Measurements from ENCODE around the gene LAIR1.
A peak's percentile ranks its signal among the peaks of the same experiment; 100 is the strongest.
"Not testable (repeated sequence)": the region's sequence is repeated elsewhere in the genome, so short reads cannot be mapped to it uniquely, and the experiment has no call there.

Gene LAIR1

DNA sequence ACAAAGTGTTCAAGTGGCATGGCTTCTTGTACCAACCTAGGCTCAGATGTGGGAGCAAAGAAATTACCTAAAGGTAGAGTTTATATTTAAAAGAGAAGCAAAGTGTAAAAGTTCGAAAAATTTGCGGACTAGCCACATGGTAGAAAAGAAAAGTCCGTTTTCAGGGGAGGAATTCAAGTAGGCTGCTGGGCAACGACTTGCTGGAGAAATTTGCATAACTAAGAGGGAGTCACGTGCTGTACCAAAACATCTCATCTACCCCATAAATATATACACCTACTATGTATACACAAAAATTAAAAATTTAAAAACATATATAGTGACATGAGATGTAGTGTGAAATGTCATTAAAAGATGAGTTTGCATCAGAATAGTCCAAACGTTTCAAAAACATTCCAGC is 2.1 kb upstream of the LAIR1 start:
- Histone ChIP-seq H3K27ac (ENCODE audit: low read depth in 2 of 2, low read length in 2 of 2) (no peak overlapping the region), H3K4me1 (ENCODE audit: control insufficient read depth in 2 of 2, insufficient read depth in 2 of 2, low read length in 2 of 2) (no peaks in the 10 kb centered on the region), H3K4me3 (ENCODE audit: low read length in 2 of 2) (no peak overlapping the region), H3K27me3 (ENCODE audit: control insufficient read depth in 2 of 2, insufficient read depth in 2 of 2, low read length in 2 of 2) (no peaks in the 10 kb centered on the region), H3K9ac (ENCODE audit: low read depth in 1 of 2, low read length in 2 of 2) (no peak overlapping the region), H3K36me3 (ENCODE audit: control insufficient read depth in 2 of 2, insufficient read depth in 2 of 2, low read length in 2 of 2) (no peaks in the 10 kb centered on the region), H3K9me3 (ENCODE audit: control insufficient read depth in 2 of 2, low read length in 2 of 2) (no peaks in the 10 kb centered on the region)

DNA sequence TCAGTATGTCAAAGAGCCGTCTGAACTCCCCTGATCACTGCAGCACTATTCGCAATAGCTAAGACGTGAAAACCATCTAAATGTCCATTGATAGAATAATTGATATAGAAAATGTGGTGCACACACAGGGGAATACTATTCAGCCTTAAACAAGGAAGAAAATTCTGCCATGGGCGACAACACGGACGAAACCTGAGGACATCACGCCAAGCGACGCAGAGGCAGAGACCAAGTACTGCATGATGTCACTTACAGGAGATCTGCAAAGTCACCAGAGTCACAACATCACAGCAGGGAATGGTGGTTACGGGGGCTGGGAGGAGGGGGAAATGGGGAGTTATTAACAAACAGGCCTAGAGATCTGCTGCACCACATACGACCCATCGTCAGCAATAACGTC is 1.1 kb upstream of the LAIR1 start:
- H3K27ac ChIP-seq (ENCODE audit: low read depth in 2 of 2, low read length in 2 of 2); H3K9ac ChIP-seq (ENCODE audit: low read depth in 1 of 2, low read length in 2 of 2); H3K27me3 ChIP-seq (ENCODE audit: control insufficient read depth in 2 of 2, insufficient read depth in 2 of 2, low read length in 2 of 2); H3K36me3 ChIP-seq (ENCODE audit: control insufficient read depth in 2 of 2, insufficient read depth in 2 of 2, low read length in 2 of 2); H3K9me3 ChIP-seq (ENCODE audit: control insufficient read depth in 2 of 2, low read length in 2 of 2); H3K4me1 ChIP-seq (ENCODE audit: control insufficient read depth in 2 of 2, insufficient read depth in 2 of 2, low read length in 2 of 2); H3K4me3 ChIP-seq (ENCODE audit: low read length in 2 of 2): not testable (repeated sequence)

DNA sequence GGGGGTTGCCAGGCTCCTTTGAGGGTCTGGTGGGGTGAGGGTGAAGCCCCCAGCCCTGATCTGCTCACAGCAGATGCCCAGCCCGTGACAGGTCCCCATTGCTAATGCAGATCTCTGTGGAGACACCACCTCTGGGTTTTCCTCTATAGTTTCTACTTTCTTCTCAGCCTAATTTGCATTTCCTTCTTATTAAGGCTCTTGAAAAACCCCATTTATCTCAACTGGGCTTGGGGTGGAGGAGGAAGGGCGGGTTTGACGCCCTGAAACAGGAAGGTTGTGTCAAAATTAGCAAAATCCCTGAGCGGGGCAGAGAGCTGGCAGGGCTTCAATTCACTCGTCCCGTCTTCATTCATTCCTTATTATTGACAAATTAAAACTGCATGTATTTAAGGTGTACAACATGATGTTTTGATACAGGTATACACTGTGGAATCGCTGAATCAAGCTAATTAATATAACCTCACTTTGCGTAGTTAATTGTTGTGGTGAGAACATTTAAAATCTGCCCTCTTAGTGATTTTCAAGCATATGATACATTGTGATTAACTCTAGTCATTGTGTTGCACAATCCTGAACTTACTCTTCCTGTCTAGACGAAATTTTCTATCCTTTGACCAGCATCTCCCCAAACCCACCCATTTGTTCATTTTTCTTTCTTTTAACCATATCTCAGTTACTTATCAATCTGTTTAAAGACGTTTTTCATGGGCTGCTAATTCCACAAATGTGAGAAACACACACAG is 2.9 kb downstream of the LAIR1 start:
- H3K4me1 ChIP-seq (ENCODE audit: control insufficient read depth in 2 of 2, insufficient read depth in 2 of 2, low read length in 2 of 2); H3K9me3 ChIP-seq (ENCODE audit: control insufficient read depth in 2 of 2, low read length in 2 of 2); H3K27me3 ChIP-seq (ENCODE audit: control insufficient read depth in 2 of 2, insufficient read depth in 2 of 2, low read length in 2 of 2); H3K36me3 ChIP-seq (ENCODE audit: control insufficient read depth in 2 of 2, insufficient read depth in 2 of 2, low read length in 2 of 2): not testable (repeated sequence)
- H3K4me3 ChIP-seq (ENCODE audit: low read length in 2 of 2): peak overlapping the region in 1 of 2 donors; percentile 20
- peak overlapping the region in 1 of 2 donors; percentile 52 for H3K27ac ChIP-seq (ENCODE audit: low read depth in 2 of 2, low read length in 2 of 2)
- H3K9ac ChIP-seq (ENCODE audit: low read depth in 1 of 2, low read length in 2 of 2): peak overlapping the region in 1 of 2 donors; percentile 47

DNA sequence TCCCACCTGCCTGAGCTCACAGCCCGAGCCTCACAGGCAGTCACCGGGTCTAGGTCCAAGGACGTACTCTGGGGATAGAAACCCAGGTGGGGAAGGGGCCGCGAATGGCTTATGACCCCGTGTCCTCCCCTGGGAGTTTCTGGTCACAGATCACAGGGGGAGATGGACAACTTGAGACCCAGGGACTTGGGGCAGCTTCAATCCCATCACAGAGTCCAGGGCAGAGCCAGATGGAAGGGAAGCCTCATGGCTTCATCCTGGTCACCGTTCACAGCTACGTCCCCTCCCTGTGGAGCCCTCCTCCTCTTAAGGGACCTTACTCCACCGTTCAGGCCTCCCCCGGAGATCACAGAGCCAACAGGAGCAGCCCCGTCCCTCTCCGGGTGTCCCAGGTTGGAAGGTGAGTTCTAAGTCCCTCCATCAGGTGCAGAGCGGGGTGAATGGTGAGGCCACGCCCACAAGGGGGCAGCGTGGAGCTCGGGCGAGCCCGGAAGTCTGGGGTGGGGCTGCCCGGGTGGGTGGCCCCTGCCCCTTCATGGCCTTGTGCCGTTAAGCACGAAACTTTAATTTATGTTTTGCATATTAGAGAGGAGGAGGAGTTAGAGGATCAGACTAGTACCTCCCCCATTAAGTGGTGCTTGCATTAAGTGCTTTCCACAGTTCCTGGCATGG is 5.4 kb downstream of the LAIR1 start:
- not testable (repeated sequence) for H3K4me3 ChIP-seq (ENCODE audit: low read length in 2 of 2); H3K9ac ChIP-seq (ENCODE audit: low read depth in 1 of 2, low read length in 2 of 2); H3K9me3 ChIP-seq (ENCODE audit: control insufficient read depth in 2 of 2, low read length in 2 of 2); H3K27me3 ChIP-seq (ENCODE audit: control insufficient read depth in 2 of 2, insufficient read depth in 2 of 2, low read length in 2 of 2); H3K27ac ChIP-seq (ENCODE audit: low read depth in 2 of 2, low read length in 2 of 2); H3K36me3 ChIP-seq (ENCODE audit: control insufficient read depth in 2 of 2, insufficient read depth in 2 of 2, low read length in 2 of 2); H3K4me1 ChIP-seq (ENCODE audit: control insufficient read depth in 2 of 2, insufficient read depth in 2 of 2, low read length in 2 of 2)

DNA sequence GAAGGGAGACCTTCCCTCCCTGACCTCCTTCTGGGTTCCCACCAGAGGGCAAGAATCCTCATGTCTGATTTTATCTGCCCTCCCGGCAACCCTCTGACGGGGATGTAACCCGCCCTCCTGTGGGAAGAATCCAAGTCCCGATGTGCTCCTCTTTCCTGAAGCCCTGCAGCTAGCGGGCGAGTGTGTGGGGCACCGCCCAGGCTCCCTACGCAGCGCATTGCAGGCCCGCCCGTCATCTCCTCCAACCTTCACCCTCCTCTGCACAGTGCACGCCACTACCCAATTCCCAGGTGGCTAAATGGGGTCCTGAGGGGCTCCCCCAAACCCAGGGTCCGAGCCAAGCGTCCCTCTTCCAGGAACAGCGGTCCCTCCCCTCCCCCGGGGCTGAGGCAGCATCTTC is 7.3 kb downstream of the LAIR1 start:
- Histone ChIP-seq H3K27ac (ENCODE audit: low read depth in 2 of 2, low read length in 2 of 2) (no peak overlapping the region), H3K27me3 (ENCODE audit: control insufficient read depth in 2 of 2, insufficient read depth in 2 of 2, low read length in 2 of 2) (no peaks in the 10 kb centered on the region), H3K4me3 (ENCODE audit: low read length in 2 of 2) (no peak overlapping the region), H3K4me1 (ENCODE audit: control insufficient read depth in 2 of 2, insufficient read depth in 2 of 2, low read length in 2 of 2) (peaks cover 0 to 3% of the 10 kb centered on the region in 2 donors), H3K9me3 (ENCODE audit: control insufficient read depth in 2 of 2, low read length in 2 of 2) (no peaks in the 10 kb centered on the region), H3K36me3 (ENCODE audit: control insufficient read depth in 2 of 2, insufficient read depth in 2 of 2, low read length in 2 of 2) (no peaks in the 10 kb centered on the region), H3K9ac (ENCODE audit: low read depth in 1 of 2, low read length in 2 of 2) (no peak overlapping the region)

DNA sequence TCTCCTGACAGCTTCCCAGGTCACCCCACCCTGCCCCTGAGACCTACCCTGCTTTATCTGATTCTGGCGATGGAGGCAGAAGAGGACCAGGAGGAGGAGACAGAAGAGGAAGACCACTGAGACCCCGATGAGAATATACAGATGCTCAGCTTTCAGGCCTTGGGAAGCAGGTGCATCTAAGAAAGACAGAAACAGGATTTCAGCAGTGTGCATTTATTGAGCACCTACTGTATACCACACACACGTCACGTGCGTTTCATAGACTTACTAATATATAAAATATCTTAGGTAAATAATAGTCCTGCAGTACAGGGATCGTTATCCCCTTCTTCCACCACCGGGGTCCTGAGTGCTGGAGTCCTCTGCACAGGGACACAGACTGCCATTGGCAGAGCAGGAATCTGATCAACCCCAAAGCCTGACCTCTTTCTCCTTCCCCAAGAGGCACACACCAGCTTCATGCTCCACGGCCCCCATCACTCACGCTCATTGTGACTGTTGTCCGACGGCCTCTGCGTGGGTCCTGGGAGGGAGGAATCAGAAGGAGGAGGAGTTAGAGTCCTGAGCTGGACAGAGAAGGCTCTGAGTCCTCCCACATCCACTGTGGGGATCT is 8.2 kb downstream of the LAIR1 start:
- H3K36me3 ChIP-seq (ENCODE audit: control insufficient read depth in 2 of 2, insufficient read depth in 2 of 2, low read length in 2 of 2): no peaks in the 10 kb centered on the region
- H3K27ac ChIP-seq (ENCODE audit: low read depth in 2 of 2, low read length in 2 of 2): no peak overlapping the region
- H3K4me1 ChIP-seq (ENCODE audit: control insufficient read depth in 2 of 2, insufficient read depth in 2 of 2, low read length in 2 of 2): peaks cover 0 to 3% of the 10 kb centered on the region in 2 donors
- no peaks in the 10 kb centered on the region for H3K27me3 ChIP-seq (ENCODE audit: control insufficient read depth in 2 of 2, insufficient read depth in 2 of 2, low read length in 2 of 2)
- no peak overlapping the region for H3K9ac ChIP-seq (ENCODE audit: low read depth in 1 of 2, low read length in 2 of 2)
- H3K9me3 ChIP-seq (ENCODE audit: control insufficient read depth in 2 of 2, low read length in 2 of 2): no peaks in the 10 kb centered on the region
- H3K4me3 ChIP-seq (ENCODE audit: low read length in 2 of 2): no peak overlapping the region

DNA sequence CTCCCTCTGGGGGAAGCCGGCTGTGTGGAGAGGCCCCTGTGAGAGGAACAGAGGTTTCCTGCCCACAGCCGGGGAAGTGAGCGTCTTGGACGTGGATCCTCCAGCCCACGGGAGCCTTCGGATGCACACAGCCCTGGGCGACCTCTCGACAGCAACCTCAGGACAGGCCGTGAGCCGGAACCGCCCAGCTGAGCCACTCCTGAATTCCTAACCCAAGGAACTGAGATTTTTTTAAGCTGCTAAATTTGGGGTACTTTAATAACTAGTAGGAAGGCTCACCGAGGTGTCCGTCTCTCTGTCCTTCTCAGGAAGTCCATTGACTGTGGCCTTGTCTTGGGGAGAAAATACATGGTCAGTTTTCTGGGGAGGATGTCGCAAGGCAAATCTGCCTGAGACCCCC is 9.1 kb downstream of the LAIR1 start:
- no peaks in the 10 kb centered on the region for H3K27me3 ChIP-seq (ENCODE audit: control insufficient read depth in 2 of 2, insufficient read depth in 2 of 2, low read length in 2 of 2)
- H3K9ac ChIP-seq (ENCODE audit: low read depth in 1 of 2, low read length in 2 of 2): no peak overlapping the region
- H3K4me1 ChIP-seq (ENCODE audit: control insufficient read depth in 2 of 2, insufficient read depth in 2 of 2, low read length in 2 of 2): no peaks in the 10 kb centered on the region
- H3K27ac ChIP-seq (ENCODE audit: low read depth in 2 of 2, low read length in 2 of 2): no peak overlapping the region
- no peaks in the 10 kb centered on the region for H3K36me3 ChIP-seq (ENCODE audit: control insufficient read depth in 2 of 2, insufficient read depth in 2 of 2, low read length in 2 of 2)
- H3K9me3 ChIP-seq (ENCODE audit: control insufficient read depth in 2 of 2, low read length in 2 of 2): no peaks in the 10 kb centered on the region
- H3K4me3 ChIP-seq (ENCODE audit: low read length in 2 of 2): no peak overlapping the region

DNA sequence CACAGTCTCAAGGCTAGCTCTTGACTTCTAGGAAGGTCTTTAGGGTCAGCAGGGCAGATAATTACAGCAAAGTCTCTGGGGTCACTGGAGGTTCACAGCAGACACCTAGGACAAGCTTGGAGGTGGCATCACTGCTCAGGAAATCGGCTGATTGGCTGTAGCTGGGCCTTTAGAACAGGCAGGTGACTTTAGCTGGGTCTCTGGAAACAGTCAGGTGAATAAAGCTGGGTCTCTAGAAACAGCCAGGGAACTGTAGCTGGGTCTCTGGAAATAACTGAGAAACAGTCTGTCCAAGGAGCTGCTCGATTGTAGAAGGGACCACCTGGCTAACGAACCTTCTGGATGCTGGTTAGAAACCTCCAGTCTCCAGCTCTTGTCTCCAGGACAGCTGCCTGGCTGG is 10.0 kb downstream of the LAIR1 start:
- Histone ChIP-seq H3K27ac (ENCODE audit: low read depth in 2 of 2, low read length in 2 of 2) (no peak overlapping the region), H3K27me3 (ENCODE audit: control insufficient read depth in 2 of 2, insufficient read depth in 2 of 2, low read length in 2 of 2) (no peaks in the 10 kb centered on the region), H3K36me3 (ENCODE audit: control insufficient read depth in 2 of 2, insufficient read depth in 2 of 2, low read length in 2 of 2) (no peaks in the 10 kb centered on the region), H3K9ac (ENCODE audit: low read depth in 1 of 2, low read length in 2 of 2) (no peak overlapping the region), H3K4me1 (ENCODE audit: control insufficient read depth in 2 of 2, insufficient read depth in 2 of 2, low read length in 2 of 2) (no peaks in the 10 kb centered on the region), H3K4me3 (ENCODE audit: low read length in 2 of 2) (no peak overlapping the region), H3K9me3 (ENCODE audit: control insufficient read depth in 2 of 2, low read length in 2 of 2) (no peaks in the 10 kb centered on the region)

DNA sequence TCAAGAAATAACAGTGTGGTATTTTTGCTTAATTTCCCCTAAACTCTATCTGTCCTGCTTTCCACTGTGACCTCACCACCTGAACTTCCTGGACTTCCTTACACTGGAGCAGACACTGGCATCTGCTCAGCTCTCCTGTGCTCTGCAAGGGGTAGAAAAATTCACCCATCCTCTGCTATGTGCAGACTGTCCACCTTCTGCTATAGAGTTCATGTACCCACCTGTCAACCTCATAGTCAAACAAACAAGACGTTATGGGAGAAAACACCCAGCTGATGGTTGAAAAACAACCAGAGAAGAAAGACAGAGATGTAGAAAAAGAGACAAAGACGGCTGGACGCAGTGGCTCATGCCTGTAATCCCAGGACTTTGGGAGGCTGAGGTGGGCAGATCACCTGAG is 12.2 kb downstream of the LAIR1 start:
- H3K4me3 ChIP-seq (ENCODE audit: low read length in 2 of 2): no peak overlapping the region
- no peak overlapping the region for H3K27ac ChIP-seq (ENCODE audit: low read depth in 2 of 2, low read length in 2 of 2)
- H3K9me3 ChIP-seq (ENCODE audit: control insufficient read depth in 2 of 2, low read length in 2 of 2): no peaks in the 10 kb centered on the region

DNA sequence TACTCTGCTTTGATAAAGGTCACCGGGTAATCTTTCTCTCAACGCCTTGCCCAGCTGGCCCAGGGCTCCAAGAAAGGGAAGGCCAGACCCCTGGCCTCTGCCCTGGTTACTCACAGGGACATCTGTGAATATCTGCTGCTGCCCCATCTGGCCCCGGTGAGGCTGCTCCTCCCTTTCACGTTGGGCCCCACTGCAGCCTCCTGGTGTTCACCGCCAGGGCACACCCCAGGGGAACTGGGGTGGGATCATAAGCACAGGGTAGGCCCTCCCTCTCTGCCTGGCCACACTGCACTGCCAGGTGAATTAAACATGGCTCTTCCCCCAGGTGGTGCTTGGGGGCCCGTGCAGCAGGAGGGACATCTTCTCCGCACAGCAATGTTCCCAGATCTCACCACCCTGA is 12.7 kb downstream of the LAIR1 start:
- Histone ChIP-seq H3K9me3 (ENCODE audit: control insufficient read depth in 2 of 2, low read length in 2 of 2) (no peaks in the 10 kb centered on the region), H3K4me3 (ENCODE audit: low read length in 2 of 2) (no peak overlapping the region), H3K36me3 (ENCODE audit: control insufficient read depth in 2 of 2, insufficient read depth in 2 of 2, low read length in 2 of 2) (no peaks in the 10 kb centered on the region), H3K9ac (ENCODE audit: low read depth in 1 of 2, low read length in 2 of 2) (no peak overlapping the region), H3K27ac (ENCODE audit: low read depth in 2 of 2, low read length in 2 of 2) (peak overlapping the region in 1 of 2 donors; percentile 11), H3K4me1 (ENCODE audit: control insufficient read depth in 2 of 2, insufficient read depth in 2 of 2, low read length in 2 of 2) (no peaks in the 10 kb centered on the region), H3K27me3 (ENCODE audit: control insufficient read depth in 2 of 2, insufficient read depth in 2 of 2, low read length in 2 of 2) (no peaks in the 10 kb centered on the region)

More for the DNA sequence above, 12.2 kb downstream of the LAIR1 start:
- Histone ChIP-seq H3K27me3 (ENCODE audit: control insufficient read depth in 2 of 2, insufficient read depth in 2 of 2, low read length in 2 of 2) (no peaks in the 10 kb centered on the region), H3K4me1 (ENCODE audit: control insufficient read depth in 2 of 2, insufficient read depth in 2 of 2, low read length in 2 of 2) (no peaks in the 10 kb centered on the region), H3K9ac (ENCODE audit: low read depth in 1 of 2, low read length in 2 of 2) (no peak overlapping the region), H3K36me3 (ENCODE audit: control insufficient read depth in 2 of 2, insufficient read depth in 2 of 2, low read length in 2 of 2) (no peaks in the 10 kb centered on the region)

All from mucosa of rectum (tissue), 2 donors.